ENCODE data around the gene NCK1. TPM values are rescaled to one million over a fixed set of nuclear protein-coding genes. Genes with fewer than 3 reads are reported as not detected.
A peak's percentile ranks its signal among the peaks of the same experiment; 100 is the strongest.

The NCK1 gene
- total RNA-seq, 1 experiment from 2014 or later, result 59.4 TPM

- no peak for DNase-seq (ENCODE audit: unreplicated experiment)
- Mint-ChIP-seq H3K9me3 (ENCODE audit: unreplicated experiment) (no peaks in the 10 kb centered on the region), H3K36me3 (ENCODE audit: insufficient read depth, unreplicated experiment) (peaks cover 93% of the 10 kb centered on the region), H3K27me3 (ENCODE audit: insufficient read depth, unreplicated experiment) (no peaks in the 10 kb centered on the region), H3K4me3 (ENCODE audit: unreplicated experiment) (no peak overlapping the region), H3K4me1 (ENCODE audit: insufficient read depth, unreplicated experiment) (peaks cover 57% of the 10 kb centered on the region), H3K27ac (ENCODE audit: low read depth, unreplicated experiment) (peak overlapping the region; percentile 56)
- CTCF ChIA-PET, result interaction anchor here (0.6 to 2.5 kb wide), 4 partner anchors 26 to 683 kb away, joined by 3 to 10 read pairs (median 4); partner anchors contain the start of gene STAG1
- intact Hi-C loops (cut with micrococcal nuclease), result no loop called here
- POLR2A ChIA-PET, result interaction anchor here (0.7 to 21.4 kb wide), 4 partner anchors 10 to 56 kb away, joined by 3 to 452 read pairs (median 6); partner anchors contain the start of gene IL20RB
- TF ChIP-seq CTCF (IDR thresholded peaks at IDR 0.05; ENCODE audit: unreplicated experiment), result no peak
- BruUV-seq (replicated peaks), result no TSS peak
These were observed 126.6 kb downstream of the NCK1 start for GRCh38 chr3:136988651-136989050.

- H3K36me3 Mint-ChIP-seq (ENCODE audit: insufficient read depth, unreplicated experiment), result peaks cover 85% of the 10 kb centered on the region
- CTCF ChIA-PET, result interaction anchor here (0.6 to 2.5 kb wide), 8 partner anchors 24 to 1792 kb away, joined by 3 to 10 read pairs (median 4); no protein-coding TSS in a partner anchor
- peak overlapping the region; percentile 34 for H3K4me3 Mint-ChIP-seq (ENCODE audit: unreplicated experiment)
- H3K27ac Mint-ChIP-seq (ENCODE audit: low read depth, unreplicated experiment), result peak overlapping the region; percentile 79
- peak; percentile 66 for DNase-seq (ENCODE audit: unreplicated experiment)
- no peaks in the 10 kb centered on the region for H3K9me3 Mint-ChIP-seq (ENCODE audit: unreplicated experiment)
- POLR2A ChIA-PET, result interaction anchor here (0.6 to 21.4 kb wide), 10 partner anchors 9 to 797 kb away, joined by 3 to 452 read pairs (median 4); partner anchors contain the start of genes IL20RB, NCK1 and STAG1
- TF ChIP-seq CTCF (IDR thresholded peaks at IDR 0.05; ENCODE audit: unreplicated experiment), result no peak
- H3K27me3 Mint-ChIP-seq (ENCODE audit: insufficient read depth, unreplicated experiment), result no peaks in the 10 kb centered on the region
- peaks cover 54% of the 10 kb centered on the region for H3K4me1 Mint-ChIP-seq (ENCODE audit: insufficient read depth, unreplicated experiment)
- BruUV-seq (replicated peaks), result no TSS peak
- intact Hi-C loops (cut with micrococcal nuclease), result no loop called here
These were observed 127.9 kb downstream of the NCK1 start for GRCh38 chr3:136989781-136990524.

- no peak for TF ChIP-seq CTCF (IDR thresholded peaks at IDR 0.05; ENCODE audit: unreplicated experiment)
- Mint-ChIP-seq H3K9me3 (ENCODE audit: unreplicated experiment) (no peaks in the 10 kb centered on the region), H3K4me3 (ENCODE audit: unreplicated experiment) (no peak overlapping the region), H3K27me3 (ENCODE audit: insufficient read depth, unreplicated experiment) (no peaks in the 10 kb centered on the region), H3K4me1 (ENCODE audit: insufficient read depth, unreplicated experiment) (peaks cover 55% of the 10 kb centered on the region), H3K27ac (ENCODE audit: low read depth, unreplicated experiment) (peak overlapping the region; percentile 79), H3K36me3 (ENCODE audit: insufficient read depth, unreplicated experiment) (peaks cover 85% of the 10 kb centered on the region)
- CTCF ChIA-PET, result interaction anchor here (0.6 to 2.5 kb wide), 6 partner anchors 24 to 1791 kb away, joined by 3 to 10 read pairs (median 5); no protein-coding TSS in a partner anchor
- POLR2A ChIA-PET, result interaction anchor here (0.8 to 21.4 kb wide), 7 partner anchors 8 to 798 kb away, joined by 3 to 452 read pairs (median 4); partner anchors contain the start of genes IL20RB, NCK1 and STAG1
- BruUV-seq (replicated peaks), result no TSS peak
- DNase-seq (ENCODE audit: unreplicated experiment), result peak; percentile 81
- intact Hi-C loops (cut with micrococcal nuclease), result no loop called here
These were observed 128.8 kb downstream of the NCK1 start for GRCh38 chr3:136990826-136991225.

GRCh38 chr3:136992115-136992514 is 130.1 kb downstream of the NCK1 start:
- intact Hi-C loops (cut with micrococcal nuclease), result no loop called here
- POLR2A ChIA-PET, result interaction anchor here (5.4 to 5.7 kb wide), 2 partner anchors 8 to 33 kb away, joined by 74 to 259 read pairs; partner anchors contain the start of gene IL20RB
- H3K27ac Mint-ChIP-seq (ENCODE audit: low read depth, unreplicated experiment), result peak overlapping the region; percentile 79
- no peak for TF ChIP-seq CTCF (IDR thresholded peaks at IDR 0.05; ENCODE audit: unreplicated experiment)
- CTCF ChIA-PET, result interaction anchor here (1.2 kb wide), 1 partner anchor 42 kb away, joined by 3 read pairs; no protein-coding TSS in a partner anchor
- no peaks in the 10 kb centered on the region for H3K9me3 Mint-ChIP-seq (ENCODE audit: unreplicated experiment)
- no TSS peak for BruUV-seq (replicated peaks)
- H3K36me3 Mint-ChIP-seq (ENCODE audit: insufficient read depth, unreplicated experiment), result peaks cover 83% of the 10 kb centered on the region
- H3K4me3 Mint-ChIP-seq (ENCODE audit: unreplicated experiment), result no peak overlapping the region
- peaks cover 64% of the 10 kb centered on the region for H3K4me1 Mint-ChIP-seq (ENCODE audit: insufficient read depth, unreplicated experiment)
- H3K27me3 Mint-ChIP-seq (ENCODE audit: insufficient read depth, unreplicated experiment), result no peaks in the 10 kb centered on the region
- no peak for DNase-seq (ENCODE audit: unreplicated experiment)
